CD4-positive, CD25-positive, alpha-beta regulatory T cell (primary cell): ENCODE measurements around the gene OPALIN. TPM values are rescaled to one million over a fixed set of nuclear protein-coding genes. Genes with fewer than 3 reads are reported as not detected.

Source experiments
- ATAC-seq, 2 donors: fragments of 150-1000 bp; cut with Tn5 transposase; one replicate each; pipeline ENCODE4 v1.10.0; 2021; ENCODE audit warnings: low read depth in 2 of 2, moderate number of reproducible peaks in 2 of 2, moderate library complexity in 1 of 2
- DNase-seq, 3 donors: peaks; one replicate each; pipeline versions ENCODE4 v3.0.0 to v3.0.0-alpha.2; 2012 to 2022; ENCODE audit warnings: mixed read lengths in 1 of 3
- H3K27ac ChIP-seq: one replicate; pipeline ENCODE4 v1.7.0; 2013; ENCODE audit warnings: mild to moderate bottlenecking, low read length; ENCODE audit not compliant: insufficient read depth, poor library complexity, severe bottlenecking
- H3K27me3 ChIP-seq: one replicate; pipeline ENCODE4 v1.7.0; 2013; ENCODE audit warnings: low read length; ENCODE audit not compliant: control insufficient read depth, insufficient read depth
- H3K36me3 ChIP-seq: one replicate; pipeline ENCODE4 v1.7.0; 2013; ENCODE audit warnings: mild to moderate bottlenecking, low read length, moderate library complexity; ENCODE audit not compliant: control insufficient read depth, insufficient read depth
- H3K4me1 ChIP-seq: 2 replicates; pipeline ENCODE4 v1.7.0; 2013; ENCODE audit warnings: mild to moderate bottlenecking, low read length; ENCODE audit not compliant: insufficient read depth, control insufficient read depth, poor library complexity, severe bottlenecking
- H3K4me3 ChIP-seq: one replicate; pipeline ENCODE4 v1.7.0; 2013; ENCODE audit warnings: low read depth, mild to moderate bottlenecking, low read length, moderate library complexity
- H3K9me3 ChIP-seq, 2 experiments: 1 replicate in 1 of 2; 2 replicates in 1 of 2; pipeline ENCODE4 v1.7.0; 2013; ENCODE audit warnings: low read length in 2 of 2, mild to moderate bottlenecking in 1 of 2, moderate library complexity in 1 of 2; ENCODE audit not compliant: control insufficient read depth in 2 of 2
- H3K27ac Mint-ChIP-seq, 3 donors: one replicate each; pipeline ENCODE4 v1.8.0; 2020 to 2022; ENCODE audit warnings: mild to moderate bottlenecking in 3 of 3, mixed read lengths in 3 of 3, moderate library complexity in 2 of 3
- H3K27me3 Mint-ChIP-seq: one replicate; pipeline ENCODE4 v1.8.0; 2022; ENCODE audit warnings: mild to moderate bottlenecking, mixed read lengths
- H3K36me3 Mint-ChIP-seq: one replicate; pipeline ENCODE4 v1.8.0; 2020; ENCODE audit warnings: mixed read lengths
- H3K4me1 Mint-ChIP-seq, 4 donors: one replicate each; pipeline ENCODE4 v1.8.0; 2020 to 2022; ENCODE audit warnings: mixed read lengths in 4 of 4, mild to moderate bottlenecking in 1 of 4
- H3K4me3 Mint-ChIP-seq, 4 donors: one replicate each; pipeline ENCODE4 v1.8.0; 2020 to 2022; ENCODE audit warnings: mild to moderate bottlenecking in 4 of 4, mixed read lengths in 4 of 4, moderate library complexity in 3 of 4
- H3K9me3 Mint-ChIP-seq, 7 donors: one replicate each; pipeline ENCODE4 v1.8.0; 2020 to 2022; ENCODE audit warnings: mixed read lengths in 7 of 7, mild to moderate bottlenecking in 3 of 7, moderate library complexity in 2 of 7
- polyA plus RNA-seq, 4 donors: library from polyadenylated mRNA; unstranded; fragments of 300-500 nt; fragmentation: Illumina TruSeq; gene quantifications; one replicate each; pipeline ENCODE4 v1.2.3, GENCODE V29; 2021
- total RNA-seq: library from RNA; stranded (reverse); gene quantifications from one replicate; pipeline ENCODE4 v1.2.3, GENCODE V29; 2022

The OPALIN gene
- total and polyA plus RNA-seq, 5 donors from 2014 or later = not detected

- no peak for ATAC-seq
- no peaks in the 10 kb centered on the region for H3K36me3 ChIP-seq
- no peaks in the 10 kb centered on the region for H3K9me3 ChIP-seq
- no peak overlapping the region for H3K4me3 ChIP-seq
- H3K27ac ChIP-seq = no peak overlapping the region
- no peaks in the 10 kb centered on the region for H3K4me1 ChIP-seq
- peaks cover 0 to 17% (median 10%) of the 10 kb centered on the region in 4 donors for H3K4me1 Mint-ChIP-seq
- H3K4me3 Mint-ChIP-seq = no peak overlapping the region
- no peaks in the 10 kb centered on the region for H3K9me3 Mint-ChIP-seq
- peaks cover 5% of the 10 kb centered on the region for H3K27me3 ChIP-seq
- H3K36me3 Mint-ChIP-seq = no peaks in the 10 kb centered on the region
- no peak overlapping the region for H3K27ac Mint-ChIP-seq
- DNase-seq = no peak
- peaks cover 28% of the 10 kb centered on the region for H3K27me3 Mint-ChIP-seq
Measured at GRCh38 chr10:96371356-96371755, 12.6 kb upstream of the OPALIN start.

DNA sequence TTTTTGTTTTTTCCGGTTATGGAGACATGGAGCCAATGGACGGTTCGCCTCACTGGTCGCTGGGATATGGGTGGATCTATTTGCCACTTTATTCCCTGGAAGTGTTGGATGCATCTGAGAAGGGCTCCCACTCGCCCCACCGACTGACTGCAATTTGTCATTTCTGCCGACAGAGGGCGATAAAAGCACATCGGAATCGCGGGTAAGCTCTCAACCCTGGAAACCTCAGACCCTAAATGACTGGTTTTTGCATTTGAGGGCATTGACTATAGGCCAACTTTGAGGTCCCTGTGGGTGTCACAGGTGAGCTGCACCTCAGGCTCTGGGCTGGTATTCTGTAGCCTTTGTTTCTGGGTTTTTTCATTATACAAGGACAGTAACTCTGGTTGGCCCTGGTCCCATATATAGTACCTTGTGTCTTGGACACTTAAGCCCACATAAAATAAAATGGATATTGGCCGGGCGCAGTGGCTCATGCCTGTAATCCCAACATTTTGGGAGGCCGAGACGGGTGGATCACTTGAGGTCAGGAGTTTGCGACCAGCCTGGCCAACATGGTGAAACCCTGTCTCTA lies 11.9 kb upstream of the OPALIN start:
- peak in 1 of 2 donors; percentile 38 for ATAC-seq
- H3K27ac ChIP-seq = no peak overlapping the region
- Mint-ChIP-seq H3K27ac (no peak overlapping the region), H3K27me3 (peaks cover 32% of the 10 kb centered on the region), H3K4me3 (no peak overlapping the region), H3K9me3 (no peaks in the 10 kb centered on the region), H3K4me1 (peaks cover 0 to 15% (median 9%) of the 10 kb centered on the region in 4 donors), H3K36me3 (no peaks in the 10 kb centered on the region)
- H3K36me3 ChIP-seq = no peaks in the 10 kb centered on the region
- no peak overlapping the region for H3K4me3 ChIP-seq
- DNase-seq = peak; percentile 13 to 45 (median 41)
- H3K4me1 ChIP-seq = no peaks in the 10 kb centered on the region
- H3K9me3 ChIP-seq = no peaks in the 10 kb centered on the region
- peaks cover 5% of the 10 kb centered on the region for H3K27me3 ChIP-seq

DNA sequence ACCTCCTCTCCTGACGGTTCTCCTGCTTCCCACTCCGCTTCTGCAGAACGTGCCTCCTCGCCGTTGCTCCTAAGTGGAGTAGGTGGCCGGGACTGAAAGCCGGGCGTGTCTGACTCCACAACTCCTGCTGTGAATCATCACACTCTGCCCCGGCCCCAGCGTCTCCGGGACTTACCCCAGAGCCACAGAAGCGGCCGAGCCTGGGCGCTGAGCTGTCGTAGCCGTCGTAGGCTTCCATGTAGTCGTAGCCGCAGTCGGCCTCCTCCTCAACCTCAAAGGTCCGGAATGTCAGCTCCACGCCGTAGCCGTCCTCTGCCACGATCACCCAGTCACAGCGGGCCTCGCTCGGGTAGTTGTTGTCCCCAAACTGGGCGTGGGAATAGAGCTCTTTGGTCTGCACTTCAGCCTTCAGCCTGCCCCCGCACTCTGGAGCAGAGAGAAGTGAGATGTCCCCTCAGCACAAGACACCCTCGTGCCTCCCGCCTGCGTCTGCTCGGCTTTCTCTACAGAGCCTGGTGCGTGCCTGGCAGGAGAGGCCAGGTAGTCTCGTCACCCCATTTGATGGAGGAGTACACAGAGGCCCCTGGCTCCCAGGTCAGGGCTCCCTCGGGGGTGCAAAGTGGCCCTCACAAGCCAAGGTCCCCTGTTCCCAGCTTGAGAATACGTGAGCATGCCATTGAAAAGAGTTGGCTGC lies 11.2 kb upstream of the OPALIN start:
- Mint-ChIP-seq H3K4me1 (peaks cover 0 to 9% (median 4%) of the 10 kb centered on the region in 4 donors), H3K9me3 (no peaks in the 10 kb centered on the region), H3K4me3 (no peak overlapping the region), H3K36me3 (no peaks in the 10 kb centered on the region), H3K27ac (no peak overlapping the region), H3K27me3 (peaks cover 28% of the 10 kb centered on the region)
- Histone ChIP-seq H3K27ac (no peak overlapping the region), H3K36me3 (no peaks in the 10 kb centered on the region), H3K4me3 (no peak overlapping the region), H3K9me3 (no peaks in the 10 kb centered on the region), H3K27me3 (peaks cover 5% of the 10 kb centered on the region), H3K4me1 (no peaks in the 10 kb centered on the region)
- no peak for DNase-seq
- no peak for ATAC-seq

DNA sequence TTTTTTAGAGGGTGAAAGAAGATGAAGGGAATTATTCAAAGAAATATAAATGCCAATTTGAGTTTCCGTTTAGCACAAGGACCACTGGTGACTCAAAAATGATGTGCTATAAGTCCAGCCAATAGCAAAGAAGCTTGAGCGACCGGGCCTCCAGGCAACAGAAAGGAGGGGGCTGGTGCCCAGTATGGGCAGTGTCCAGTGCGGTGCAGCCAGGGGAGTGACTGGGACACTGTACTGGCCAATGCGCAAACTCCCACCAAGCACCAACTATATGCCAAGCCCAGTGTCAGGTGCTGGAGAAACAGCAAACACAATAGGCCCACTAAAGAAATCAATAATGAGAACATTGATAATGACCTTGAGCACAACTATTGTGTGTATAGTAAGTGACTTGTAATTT lies 10.2 kb upstream of the OPALIN start:
- H3K36me3 Mint-ChIP-seq = no peaks in the 10 kb centered on the region
- DNase-seq (no peak), ATAC-seq (no peak)
- no peak overlapping the region for H3K4me3 Mint-ChIP-seq
- no peak overlapping the region for H3K27ac ChIP-seq
- H3K36me3 ChIP-seq = no peaks in the 10 kb centered on the region
- H3K27ac Mint-ChIP-seq = no peak overlapping the region
- H3K4me1 ChIP-seq = no peaks in the 10 kb centered on the region
- H3K27me3 Mint-ChIP-seq = peaks cover 21% of the 10 kb centered on the region
- H3K4me1 Mint-ChIP-seq = no peaks in the 10 kb centered on the region
- H3K9me3 Mint-ChIP-seq = no peaks in the 10 kb centered on the region
- H3K27me3 ChIP-seq = peaks cover 3% of the 10 kb centered on the region
- H3K9me3 ChIP-seq = no peaks in the 10 kb centered on the region
- H3K4me3 ChIP-seq = no peak overlapping the region

DNA sequence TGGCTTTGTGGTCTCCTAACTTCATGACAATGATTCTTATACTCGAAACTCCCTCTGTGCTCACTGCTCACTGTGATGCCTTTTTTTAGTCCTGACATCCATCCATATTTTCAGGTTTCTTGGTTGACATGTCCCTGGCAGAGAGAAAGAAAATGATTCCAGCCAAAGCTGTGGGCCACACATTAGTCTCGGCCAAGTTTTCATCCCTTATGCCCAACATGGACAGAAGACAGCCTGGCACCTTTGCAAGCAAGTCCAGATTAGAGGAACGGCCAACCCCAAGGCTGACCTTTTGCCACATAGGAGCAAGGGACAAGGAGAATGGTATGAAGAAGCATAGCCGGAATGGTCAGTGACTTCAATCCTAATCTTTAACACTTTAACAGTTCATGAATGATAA lies 8.7 kb upstream of the OPALIN start:
- ATAC-seq (no peak), DNase-seq (no peak)
- Mint-ChIP-seq H3K9me3 (peaks cover 0 to 2% (median 0%) of the 10 kb centered on the region in 7 donors), H3K4me1 (no peaks in the 10 kb centered on the region), H3K4me3 (no peak overlapping the region), H3K27me3 (peaks cover 16% of the 10 kb centered on the region), H3K27ac (no peak overlapping the region), H3K36me3 (no peaks in the 10 kb centered on the region)
- H3K27ac ChIP-seq = no peak overlapping the region
- no peaks in the 10 kb centered on the region for H3K9me3 ChIP-seq
- no peaks in the 10 kb centered on the region for H3K36me3 ChIP-seq
- peaks cover 2% of the 10 kb centered on the region for H3K27me3 ChIP-seq
- no peaks in the 10 kb centered on the region for H3K4me1 ChIP-seq
- no peak overlapping the region for H3K4me3 ChIP-seq

- no peaks in the 10 kb centered on the region for H3K4me1 Mint-ChIP-seq
- DNase-seq (no peak), ATAC-seq (no peak)
- no peak overlapping the region for H3K4me3 ChIP-seq
- H3K36me3 Mint-ChIP-seq = no peaks in the 10 kb centered on the region
- no peaks in the 10 kb centered on the region for H3K36me3 ChIP-seq
- no peaks in the 10 kb centered on the region for H3K27me3 ChIP-seq
- H3K4me3 Mint-ChIP-seq = no peak overlapping the region
- H3K4me1 ChIP-seq = no peaks in the 10 kb centered on the region
- H3K27ac ChIP-seq = no peak overlapping the region
- H3K27me3 Mint-ChIP-seq = peaks cover 12% of the 10 kb centered on the region
- H3K9me3 ChIP-seq = no peaks in the 10 kb centered on the region
- peaks cover 0 to 2% (median 0%) of the 10 kb centered on the region in 7 donors for H3K9me3 Mint-ChIP-seq
- no peak overlapping the region for H3K27ac Mint-ChIP-seq
Measured at GRCh38 chr10:96366508-96366907, 7.7 kb upstream of the OPALIN start.

DNA sequence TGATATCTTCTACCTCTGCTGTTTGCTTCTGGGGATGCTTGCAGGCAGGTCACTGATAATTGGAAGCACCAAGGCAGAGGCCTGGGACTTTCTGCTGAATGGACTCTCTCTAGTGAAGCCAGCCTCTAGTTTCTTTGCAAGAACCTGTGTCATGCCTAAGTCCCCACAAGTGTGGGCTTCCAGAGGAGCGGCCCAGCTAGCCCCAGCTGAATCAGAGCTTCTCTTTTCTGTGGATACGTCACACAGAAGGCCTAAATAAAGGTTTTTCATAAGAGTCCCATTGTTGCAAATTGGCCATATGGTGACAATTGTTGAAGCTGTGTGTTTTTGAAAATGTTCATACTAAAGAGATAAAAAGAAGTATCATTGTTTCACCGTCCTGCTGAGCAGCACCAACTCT lies 6.8 kb upstream of the OPALIN start:
- H3K27me3 ChIP-seq = no peaks in the 10 kb centered on the region
- Mint-ChIP-seq H3K36me3 (no peaks in the 10 kb centered on the region), H3K9me3 (peaks cover 0 to 2% (median 0%) of the 10 kb centered on the region in 7 donors), H3K27me3 (peaks cover 12% of the 10 kb centered on the region), H3K4me3 (no peak overlapping the region), H3K4me1 (no peaks in the 10 kb centered on the region), H3K27ac (no peak overlapping the region)
- H3K4me1 ChIP-seq = no peaks in the 10 kb centered on the region
- DNase-seq = no peak
- ATAC-seq = no peak
- H3K36me3 ChIP-seq = no peaks in the 10 kb centered on the region
- no peaks in the 10 kb centered on the region for H3K9me3 ChIP-seq
- no peak overlapping the region for H3K4me3 ChIP-seq
- no peak overlapping the region for H3K27ac ChIP-seq

GRCh38 chr10:96360766-96361165 lies 2.0 kb upstream of the OPALIN start:
- peaks cover 24% of the 10 kb centered on the region for H3K27me3 Mint-ChIP-seq
- no peaks in the 10 kb centered on the region for H3K9me3 ChIP-seq
- peak overlapping the region in 1 of 4 donors; percentile 79 for H3K4me3 Mint-ChIP-seq
- H3K4me1 ChIP-seq = no peaks in the 10 kb centered on the region
- H3K36me3 ChIP-seq = no peaks in the 10 kb centered on the region
- ATAC-seq (no peak), DNase-seq (no peak)
- no peak overlapping the region for H3K27ac Mint-ChIP-seq
- no peak overlapping the region for H3K4me3 ChIP-seq
- no peak overlapping the region for H3K27ac ChIP-seq
- no peaks in the 10 kb centered on the region for H3K4me1 Mint-ChIP-seq
- H3K36me3 Mint-ChIP-seq = no peaks in the 10 kb centered on the region
- peaks cover 0 to 2% (median 0%) of the 10 kb centered on the region in 7 donors for H3K9me3 Mint-ChIP-seq
- H3K27me3 ChIP-seq = peaks cover 7% of the 10 kb centered on the region
